ENCODE measurements around the gene FOXI1.

GRCh38 chr5:170095646-170096045 lies 10.1 kb upstream of the FOXI1 start:
- TF ChIP-seq, protein P1, sequence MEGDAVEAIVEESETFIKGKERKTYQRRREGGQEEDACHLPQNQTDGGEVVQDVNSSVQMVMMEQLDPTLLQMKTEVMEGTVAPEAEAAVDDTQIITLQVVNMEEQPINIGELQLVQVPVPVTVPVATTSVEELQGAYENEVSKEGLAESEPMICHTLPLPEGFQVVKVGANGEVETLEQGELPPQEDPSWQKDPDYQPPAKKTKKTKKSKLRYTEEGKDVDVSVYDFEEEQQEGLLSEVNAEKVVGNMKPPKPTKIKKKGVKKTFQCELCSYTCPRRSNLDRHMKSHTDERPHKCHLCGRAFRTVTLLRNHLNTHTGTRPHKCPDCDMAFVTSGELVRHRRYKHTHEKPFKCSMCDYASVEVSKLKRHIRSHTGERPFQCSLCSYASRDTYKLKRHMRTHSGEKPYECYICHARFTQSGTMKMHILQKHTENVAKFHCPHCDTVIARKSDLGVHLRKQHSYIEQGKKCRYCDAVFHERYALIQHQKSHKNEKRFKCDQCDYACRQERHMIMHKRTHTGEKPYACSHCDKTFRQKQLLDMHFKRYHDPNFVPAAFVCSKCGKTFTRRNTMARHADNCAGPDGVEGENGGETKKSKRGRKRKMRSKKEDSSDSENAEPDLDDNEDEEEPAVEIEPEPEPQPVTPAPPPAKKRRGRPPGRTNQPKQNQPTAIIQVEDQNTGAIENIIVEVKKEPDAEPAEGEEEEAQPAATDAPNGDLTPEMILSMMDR (IDR thresholded peaks at IDR 0.05): no peak
- TF ChIP-seq POLR2A (IDR thresholded peaks at IDR 0.05): no peak

All from gastroesophageal sphincter (tissue), 3 donors.